ENCODE data around the gene C10orf88.

- TF ChIP-seq CTCF (conservative IDR thresholded peaks at IDR 0.05; ENCODE audit: low read depth, low read length) (no peak), EZH2 (IDR thresholded peaks at IDR 0.05; ENCODE audit: low read length, unreplicated experiment) (no peak)
These were observed at the start of gene C10orf88 for GRCh38 chr10:122953902-122954730.
